ENCODE measurements around the gene SLC44A4.

The SLC44A4 gene

DNA sequence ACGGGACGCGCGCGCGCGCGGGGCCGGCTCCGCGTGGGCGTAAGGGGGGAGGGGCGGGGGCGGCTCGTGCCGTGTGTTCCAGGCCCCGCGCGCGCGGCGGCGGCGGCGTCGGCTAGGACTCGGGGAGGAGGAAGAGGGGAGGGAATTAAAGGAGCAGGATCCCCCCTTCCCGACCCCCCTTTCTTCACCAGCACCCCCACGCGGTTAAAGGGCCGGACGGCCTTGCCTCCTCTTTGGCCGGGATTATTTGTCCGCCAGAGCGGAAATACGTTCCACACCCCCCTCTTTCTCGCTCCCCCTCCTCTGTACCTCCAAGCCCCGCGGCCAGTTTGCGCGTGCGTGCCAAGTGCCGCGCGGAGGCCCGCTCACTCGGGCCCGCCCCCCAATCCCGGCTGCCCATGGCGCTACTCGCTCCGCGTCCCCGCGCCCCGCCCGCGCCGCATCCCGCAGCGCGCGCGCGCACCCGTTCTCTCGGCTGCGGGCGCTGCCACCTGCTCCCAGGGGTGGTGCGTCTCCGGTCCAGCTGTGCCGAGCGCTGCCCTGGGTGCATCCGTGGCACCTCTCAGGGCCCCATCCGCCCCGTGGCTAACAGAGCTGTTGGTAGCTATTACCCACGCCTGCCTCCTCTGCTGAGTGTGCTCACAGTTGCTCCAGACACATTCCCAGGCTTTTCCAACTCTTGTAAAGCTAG lies 23.3 kb upstream of the SLC44A4 start, which contains the start of gene ZBTB12:
Gene ZBTB12, minus strand, starts transcription at position 134 of the 691 bp plus-strand sequence. CDS start 781 bp downstream, outside the sequence.
- FAIRE-seq (peak; percentile 80), DNase-seq (ENCODE audit: extremely low spot score, insufficient read length, low read depth) (peak; percentile 81)

DNA sequence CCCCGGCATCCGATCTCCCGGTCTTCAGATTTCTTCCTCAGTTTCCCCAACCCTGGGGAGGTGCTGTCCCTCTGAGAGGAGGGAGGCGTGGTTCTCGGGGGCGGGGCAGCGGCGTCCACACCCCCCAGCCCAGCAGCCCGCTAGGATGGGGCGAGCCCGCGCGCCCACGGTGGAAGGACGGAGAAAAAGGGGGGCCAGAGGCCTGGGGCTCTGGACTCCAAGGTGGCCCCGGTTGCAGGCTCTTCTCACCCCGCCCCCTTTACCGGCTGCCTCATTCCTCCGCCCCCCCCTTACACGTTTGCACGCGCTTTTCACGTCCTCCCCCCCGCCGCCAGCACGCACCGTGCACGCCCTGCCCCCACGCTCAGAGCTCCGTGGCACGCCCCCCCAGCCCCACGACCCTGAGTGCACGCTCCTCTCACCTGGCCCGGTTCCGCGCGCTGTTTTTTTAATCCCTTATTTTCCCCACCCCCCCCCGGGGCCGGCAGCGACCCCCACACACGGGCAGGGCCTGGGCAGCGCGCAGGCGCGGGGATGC lies 22.7 kb upstream of the SLC44A4 start:
- FAIRE-seq: no peak
- no peak for DNase-seq (ENCODE audit: extremely low spot score, insufficient read length, low read depth)

DNA sequence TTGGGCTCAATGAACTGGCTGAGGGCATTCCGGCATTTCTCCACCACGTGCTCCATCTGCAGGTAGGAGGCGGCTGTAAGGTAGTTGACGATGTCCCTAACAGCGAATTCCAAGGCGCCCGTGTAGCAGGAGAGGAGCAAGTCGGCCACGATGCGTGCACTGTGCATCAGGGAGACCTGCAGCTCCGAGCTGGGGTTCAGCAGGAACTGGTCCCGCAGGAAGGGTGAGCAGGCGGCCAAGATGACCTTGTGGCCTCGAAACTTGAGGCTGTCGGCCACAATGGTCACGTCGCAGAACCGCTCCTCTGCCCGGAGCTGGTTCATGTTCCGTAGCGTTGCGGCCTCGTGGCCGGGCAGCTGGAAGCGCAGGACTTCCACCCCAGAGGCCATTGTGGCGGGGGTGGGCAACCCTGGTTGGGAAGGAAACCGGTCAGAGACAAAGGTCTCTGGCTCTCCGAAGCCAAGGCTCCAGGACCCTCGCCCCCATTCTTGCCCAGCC lies 22.2 kb upstream of the SLC44A4 start:
- DNase-seq (ENCODE audit: extremely low spot score, insufficient read length, low read depth): no peak
- FAIRE-seq: no peak

DNA sequence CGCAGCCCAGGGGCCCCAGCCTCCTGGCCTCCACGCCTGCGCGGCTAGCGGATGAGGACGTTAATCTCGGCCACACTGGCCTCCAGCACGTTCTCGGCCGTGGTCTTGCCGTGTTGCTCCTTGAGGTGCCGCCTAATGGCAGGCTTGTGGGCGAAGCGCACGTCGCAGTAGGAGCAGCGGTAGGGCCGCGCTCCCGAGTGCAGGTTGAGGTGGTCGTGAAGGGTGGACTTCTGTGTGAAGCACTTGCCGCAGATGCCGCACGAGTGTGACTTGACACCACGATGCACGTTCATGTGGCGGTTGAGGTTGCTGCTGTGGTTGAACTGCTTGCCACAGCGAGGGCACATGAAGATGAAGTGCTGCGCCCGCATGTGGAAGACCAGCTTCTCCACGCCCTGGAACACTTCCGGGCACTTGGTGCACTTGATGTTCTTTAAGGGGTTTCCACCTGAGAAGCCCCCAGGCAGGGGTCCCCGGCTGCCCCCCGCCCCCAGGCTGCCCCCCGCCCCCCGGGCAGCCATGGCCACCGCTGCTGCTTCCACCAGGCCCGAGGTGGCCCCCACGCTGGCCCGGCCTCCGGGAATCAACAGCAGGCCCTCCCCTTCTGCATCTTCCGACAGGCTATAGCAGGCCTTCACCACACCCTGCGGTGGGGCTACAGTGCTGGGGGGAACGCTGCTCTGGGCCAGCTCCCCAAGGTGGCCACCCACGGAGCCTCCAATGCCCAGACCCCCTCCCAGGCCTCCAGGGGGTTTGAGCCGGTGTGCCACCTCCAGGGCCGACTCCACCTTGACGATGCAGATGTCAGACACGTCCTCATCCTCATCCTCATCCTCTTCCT lies 21.3 kb upstream of the SLC44A4 start:
- no peak for FAIRE-seq
- no peak for DNase-seq (ENCODE audit: extremely low spot score, insufficient read length, low read depth)

DNA sequence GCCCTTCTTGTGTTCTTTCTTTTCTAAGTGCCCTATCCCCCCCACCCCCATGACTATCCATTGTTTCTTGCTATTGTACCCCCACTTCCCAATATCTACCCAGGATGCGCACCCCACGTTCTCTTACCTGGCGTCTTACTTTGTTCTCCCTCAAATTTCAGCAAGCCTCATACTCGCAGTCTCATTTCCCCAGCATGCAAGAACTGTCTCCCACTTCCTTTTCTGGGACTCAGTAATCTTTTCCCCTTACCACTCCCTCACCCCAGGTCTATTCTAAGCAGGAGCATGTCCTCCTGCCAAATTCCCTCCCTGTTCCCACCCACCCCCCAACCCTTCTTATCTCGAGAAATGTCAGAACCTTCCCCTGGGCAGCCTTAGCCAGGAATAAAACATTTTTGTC lies 20.4 kb upstream of the SLC44A4 start:
- FAIRE-seq (no peak), DNase-seq (ENCODE audit: extremely low spot score, insufficient read length, low read depth) (no peak)

DNA sequence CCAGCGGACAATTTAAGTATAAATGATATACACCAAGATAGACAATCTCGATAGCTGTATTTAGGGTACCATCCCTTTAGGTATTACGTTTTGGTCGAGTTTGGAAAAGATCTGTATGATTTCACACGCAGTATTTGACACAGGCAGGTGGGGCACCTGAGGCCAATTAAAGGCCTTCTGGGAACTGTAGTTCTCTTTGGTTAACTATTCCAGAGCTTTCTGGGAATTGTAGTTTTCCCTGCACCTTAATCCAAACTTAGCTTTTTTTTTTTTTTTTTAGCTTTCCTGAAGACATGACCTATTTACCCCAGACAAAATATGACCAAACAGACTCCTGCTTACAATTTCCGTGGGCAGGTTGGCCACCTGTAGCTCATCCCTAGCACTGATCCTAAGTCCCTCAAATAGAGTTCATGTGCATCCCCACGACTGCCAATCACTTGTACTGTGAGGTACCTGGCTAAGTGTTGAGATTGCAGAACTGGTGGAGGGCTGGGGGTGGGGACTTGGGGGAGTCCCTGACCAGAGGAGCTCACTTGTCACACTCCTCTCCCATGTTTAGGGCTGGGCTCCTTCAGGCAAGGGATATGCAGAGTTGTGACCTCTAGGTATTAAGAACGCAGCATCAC lies 19.7 kb upstream of the SLC44A4 start:
- FAIRE-seq (peak; percentile 65), DNase-seq (ENCODE audit: extremely low spot score, insufficient read length, low read depth) (no peak)

DNA sequence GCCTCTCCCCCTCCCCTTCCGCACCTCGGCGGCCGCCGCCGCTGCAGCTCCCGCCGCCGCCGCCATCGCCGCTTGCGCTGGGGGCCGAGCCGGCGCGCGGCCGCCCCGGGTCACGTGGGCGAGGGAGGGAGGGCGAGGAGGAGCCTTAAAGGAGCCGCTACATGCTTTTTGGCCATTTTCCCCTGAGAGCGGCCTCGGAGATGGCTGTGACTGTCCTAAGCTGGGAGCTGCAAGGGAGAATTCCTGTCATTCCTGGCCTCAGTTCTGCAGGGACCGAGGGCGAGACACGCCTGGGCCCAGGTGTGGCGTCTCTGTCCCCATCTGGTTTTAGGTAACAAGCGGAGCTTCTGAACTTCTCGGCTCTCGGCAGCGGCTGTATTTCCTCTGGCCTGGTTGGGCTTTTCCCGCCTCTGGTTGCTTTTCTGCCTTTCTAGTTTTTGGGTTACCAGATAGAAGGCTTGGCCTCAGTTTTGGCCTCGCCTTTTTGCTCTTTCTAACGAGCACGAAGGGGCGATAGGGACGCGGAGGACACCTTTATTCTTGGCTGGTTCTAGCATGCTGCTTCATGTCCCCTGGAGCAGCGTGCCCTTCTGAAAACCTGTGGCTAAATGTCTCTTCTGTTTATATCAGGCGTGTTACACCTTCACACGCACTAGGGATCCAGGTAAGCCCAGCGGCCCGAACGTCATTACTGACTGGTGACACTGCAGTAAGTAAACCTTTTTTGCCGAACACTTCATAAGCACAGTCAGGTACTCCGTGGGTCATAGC lies 19.0 kb upstream of the SLC44A4 start, which contains the start of gene EHMT2:
Gene EHMT2, minus strand, starts transcription at position 87 of the 771 bp plus-strand sequence. Its CDS starts 21 bp downstream, at position 66.
- DNase-seq (ENCODE audit: extremely low spot score, insufficient read length, low read depth) (peak; percentile 78), FAIRE-seq (peak; percentile 90)

DNA sequence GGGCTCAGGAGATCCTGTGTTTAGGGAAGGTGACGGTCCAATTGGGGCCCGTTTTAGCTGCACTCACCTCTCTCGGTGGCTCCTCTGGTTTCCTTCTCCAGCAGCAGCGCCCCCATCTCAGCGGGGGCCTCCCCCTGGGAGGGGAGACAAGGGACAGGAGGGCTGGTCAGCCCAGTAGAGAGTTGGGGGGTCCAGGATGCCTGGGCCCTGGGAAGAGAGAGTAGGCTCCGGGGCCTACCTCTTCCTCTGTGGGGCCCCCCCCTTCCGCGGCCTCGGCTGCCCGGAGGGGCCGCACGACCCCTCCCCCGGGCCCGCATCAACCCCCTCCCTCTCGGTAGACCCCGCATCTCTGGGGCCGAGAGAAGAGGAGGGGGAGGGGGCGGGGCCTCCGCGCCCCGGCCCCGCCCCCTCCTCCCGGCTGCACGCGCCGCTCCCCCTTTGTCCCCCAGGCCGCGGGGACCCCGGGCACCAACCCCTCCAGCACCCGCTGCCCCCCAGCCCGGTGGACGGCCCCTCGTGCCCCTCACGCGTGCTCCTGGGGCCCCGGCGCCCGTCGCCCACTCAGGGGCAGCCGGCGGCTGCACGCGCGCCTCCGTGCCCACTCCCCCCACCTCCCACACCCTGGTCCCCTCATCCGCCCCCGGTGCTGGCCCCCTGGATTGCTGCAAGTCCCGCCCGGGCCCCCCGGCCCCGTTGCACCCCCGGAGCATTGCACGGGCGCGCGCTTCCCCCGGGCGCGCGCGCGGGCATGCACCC lies 18.2 kb upstream of the SLC44A4 start:
- no peak for DNase-seq (ENCODE audit: extremely low spot score, insufficient read length, low read depth)
- FAIRE-seq: no peak

DNA sequence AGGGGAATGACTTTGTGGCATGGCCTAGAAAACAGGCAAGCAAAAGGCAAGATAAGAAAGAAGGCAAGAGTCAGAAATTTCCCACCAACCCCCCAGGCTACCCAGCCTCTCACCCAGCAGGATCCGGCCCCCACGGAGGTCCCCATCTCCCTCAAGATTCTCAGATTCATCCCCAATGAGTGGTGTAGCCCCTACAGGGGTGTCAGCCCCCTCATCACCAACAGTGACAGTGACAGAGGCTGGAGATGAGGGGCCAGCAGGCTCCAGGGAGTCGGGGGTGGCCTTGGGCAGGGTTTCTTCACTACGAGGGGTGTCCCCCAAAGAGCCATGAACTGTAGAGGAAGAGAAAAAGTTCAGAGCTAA lies 17.7 kb upstream of the SLC44A4 start:
- no peak for FAIRE-seq
- DNase-seq (ENCODE audit: extremely low spot score, insufficient read length, low read depth): no peak

DNA sequence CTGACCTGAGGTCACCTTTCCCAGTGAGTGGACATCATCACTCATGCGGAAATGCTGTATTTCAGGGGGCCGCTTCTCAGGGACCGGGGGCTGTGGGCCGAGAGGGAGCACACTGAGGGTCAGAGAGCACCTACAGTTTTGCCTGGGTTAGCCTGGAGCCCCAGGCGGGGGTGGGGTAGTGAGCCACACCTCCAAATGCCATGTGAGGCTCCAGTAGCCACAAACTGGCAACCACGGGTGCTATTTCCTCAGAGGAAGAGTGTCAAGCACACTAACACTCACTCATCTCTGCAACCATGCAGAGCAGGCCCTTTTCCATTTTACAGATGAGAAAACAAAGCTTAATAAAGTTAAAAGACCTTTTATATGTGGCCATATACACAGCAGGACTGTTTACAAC lies 14.0 kb upstream of the SLC44A4 start:
- no peak for DNase-seq (ENCODE audit: extremely low spot score, insufficient read length, low read depth)
- FAIRE-seq: no peak

DNA sequence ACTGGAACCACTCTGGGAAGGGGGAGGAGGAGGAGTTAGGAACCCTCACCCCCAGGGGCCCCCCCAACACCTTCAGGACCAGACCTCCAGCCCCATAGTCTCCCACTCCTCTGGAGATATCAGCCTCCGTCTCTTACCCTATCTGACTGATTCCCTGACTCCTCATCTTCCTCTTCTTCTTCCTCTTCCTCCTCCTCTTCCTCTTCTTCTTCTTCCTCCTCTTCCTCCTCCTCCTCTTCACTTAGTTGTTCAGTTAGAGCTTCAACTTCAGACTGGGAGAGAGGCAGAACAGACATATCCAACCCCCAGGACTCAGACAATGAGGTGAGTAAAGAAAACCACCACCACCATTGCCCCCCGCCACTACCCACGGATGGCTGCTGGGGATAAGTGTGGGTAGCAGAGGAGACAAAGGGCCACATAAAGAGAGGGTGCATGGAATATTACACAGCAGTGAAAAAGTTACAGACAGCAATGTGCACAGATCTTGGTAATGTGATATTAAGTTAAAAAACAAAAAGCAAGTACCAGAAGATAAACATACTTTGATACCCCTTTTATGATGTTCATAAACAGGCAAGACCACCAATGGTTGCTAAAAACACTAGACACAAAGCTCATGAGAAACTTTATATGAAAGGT lies 10.7 kb upstream of the SLC44A4 start:
- no peak for FAIRE-seq

DNA sequence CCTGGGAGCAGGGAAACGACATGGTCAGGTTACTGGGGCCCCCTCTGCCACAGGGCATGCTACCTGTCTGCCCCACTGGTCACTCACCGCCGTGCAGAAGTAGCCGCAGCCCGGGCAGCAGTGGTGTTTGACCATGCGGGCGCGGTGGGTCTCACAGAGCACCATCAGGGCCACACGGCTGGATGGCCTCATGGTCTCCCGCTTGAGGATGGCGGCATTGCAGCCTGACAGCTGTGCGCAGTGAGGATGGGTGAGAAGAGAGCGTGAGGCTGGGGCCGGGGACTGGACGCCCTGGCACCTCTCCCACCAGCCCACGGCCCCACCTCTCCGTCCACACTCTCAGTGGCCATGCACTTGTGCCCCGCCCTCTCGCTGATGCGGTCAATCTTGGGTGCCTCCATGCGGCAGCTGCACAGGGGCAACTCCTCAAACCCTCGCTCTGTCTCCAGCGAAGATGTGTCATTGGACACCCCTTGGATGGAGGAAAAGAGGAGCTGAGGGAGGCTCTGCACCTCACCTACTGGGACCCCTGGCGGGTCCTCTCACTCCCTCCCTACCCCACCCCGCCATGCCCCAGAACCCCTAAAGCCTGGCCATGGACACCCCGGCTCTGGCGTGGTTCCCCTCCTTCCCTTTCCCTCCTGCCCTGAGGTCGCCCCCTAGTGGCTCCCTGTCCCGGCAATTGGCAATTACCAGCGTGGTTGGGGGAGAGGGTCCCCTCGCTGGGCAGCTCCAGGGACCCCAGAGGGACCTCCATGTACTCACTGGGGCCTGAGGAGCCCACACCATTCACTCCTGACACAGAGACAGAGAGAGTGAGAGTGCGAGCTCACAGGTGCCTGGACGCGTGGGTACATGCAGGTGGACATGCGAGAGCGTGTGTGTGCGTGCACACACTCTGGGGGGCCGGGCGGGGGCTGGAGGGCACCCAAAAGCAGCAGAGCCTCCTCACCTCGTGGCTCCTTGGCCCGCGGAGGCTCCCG lies 9.8 kb upstream of the SLC44A4 start:
- no peak for DNase-seq (ENCODE audit: extremely low spot score, insufficient read length, low read depth)
- peak; percentile 36 for FAIRE-seq

More for the DNA sequence above, 10.7 kb upstream of the SLC44A4 start:
- DNase-seq (ENCODE audit: extremely low spot score, insufficient read length, low read depth): no peak

DNA sequence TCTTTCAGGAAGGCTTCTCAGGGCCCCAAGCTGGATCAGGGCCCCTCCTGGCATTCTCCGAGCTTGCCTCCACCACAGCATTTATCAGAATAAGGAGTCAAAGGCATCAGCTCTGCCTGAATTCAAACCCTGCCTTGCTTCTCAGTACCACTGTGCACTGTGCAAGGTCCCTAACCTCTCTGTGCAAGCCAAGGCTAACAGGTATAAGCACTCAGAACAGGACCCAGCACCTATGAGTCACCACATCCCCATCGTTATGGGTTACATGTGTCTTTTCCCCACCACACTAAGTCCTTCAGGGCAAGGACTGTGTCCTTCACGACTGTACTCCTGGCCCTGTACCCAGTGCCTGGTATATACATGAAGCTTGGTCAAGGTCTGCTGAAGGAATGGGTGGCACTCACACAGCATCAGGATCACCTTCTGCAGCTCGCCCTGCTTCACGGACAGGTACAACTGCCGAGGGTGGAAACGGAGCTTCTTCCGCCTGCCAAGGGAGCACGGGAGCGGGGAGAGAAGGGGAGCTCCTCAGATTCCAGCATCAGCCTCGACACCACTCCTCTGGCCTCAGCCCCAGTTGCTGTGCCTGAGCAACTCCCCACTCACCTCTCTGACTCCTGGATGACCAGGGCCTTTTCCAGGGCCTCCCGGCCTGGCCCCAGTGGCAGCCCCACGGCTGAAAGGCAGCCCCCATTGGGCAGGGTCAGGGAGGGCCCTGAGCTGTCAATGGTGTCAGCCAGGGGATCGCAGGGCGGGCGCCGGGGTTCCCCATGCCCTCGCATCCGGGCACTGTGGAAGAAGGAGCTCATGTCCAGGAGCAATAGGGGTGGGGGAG lies 8.6 kb upstream of the SLC44A4 start:
- no peak for FAIRE-seq
- no peak for DNase-seq (ENCODE audit: extremely low spot score, insufficient read length, low read depth)

DNA sequence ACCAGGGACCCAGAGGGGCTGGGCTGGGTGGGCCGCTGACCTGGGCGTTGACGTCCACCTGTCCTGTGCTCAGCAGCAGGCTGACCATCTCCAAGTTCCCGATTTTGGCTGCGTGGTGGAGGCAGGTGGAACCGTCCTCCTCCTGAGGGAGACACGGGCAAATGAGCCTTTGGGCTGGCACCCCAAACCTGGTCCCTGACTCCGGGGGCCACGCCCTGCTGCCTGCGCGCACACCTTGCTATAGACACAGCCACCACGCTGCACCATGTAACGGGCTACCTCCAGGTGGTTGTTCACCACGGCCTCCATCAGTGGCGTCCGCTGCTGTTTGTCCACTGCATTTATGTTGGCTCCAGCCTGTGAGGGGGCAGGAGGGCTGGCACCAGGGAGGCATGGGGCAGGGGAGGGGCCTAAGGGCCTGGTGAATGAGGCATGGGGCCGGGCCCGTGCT lies 7.8 kb upstream of the SLC44A4 start:
- DNase-seq (ENCODE audit: extremely low spot score, insufficient read length, low read depth) (no peak), FAIRE-seq (no peak)

DNA sequence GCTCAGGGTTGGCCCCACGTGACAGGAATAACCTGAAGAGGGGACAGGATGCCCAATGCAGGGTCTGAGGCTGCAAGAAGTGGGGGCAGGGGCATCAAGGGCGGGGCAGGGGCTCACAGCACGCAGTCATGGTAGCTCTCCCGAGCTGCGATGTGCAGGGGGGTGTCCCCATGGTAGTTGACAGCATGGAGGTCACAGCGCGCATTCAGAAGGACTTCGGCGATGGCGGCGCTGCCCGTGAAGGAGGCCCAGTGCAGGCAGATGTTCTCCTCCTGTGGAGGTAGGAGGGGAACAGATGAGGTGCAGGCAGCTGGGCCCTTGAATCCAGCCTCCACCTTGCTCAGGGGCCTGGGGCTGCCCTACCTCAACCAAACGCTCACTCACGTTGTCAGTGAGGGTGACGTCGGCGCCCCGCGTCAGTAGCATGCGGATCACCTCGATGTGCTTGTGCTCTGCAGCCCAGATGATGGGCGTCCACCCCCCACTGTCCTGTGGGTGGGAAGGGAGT lies 5.8 kb upstream of the SLC44A4 start:
- FAIRE-seq (no peak), DNase-seq (ENCODE audit: extremely low spot score, insufficient read length, low read depth) (no peak)

DNA sequence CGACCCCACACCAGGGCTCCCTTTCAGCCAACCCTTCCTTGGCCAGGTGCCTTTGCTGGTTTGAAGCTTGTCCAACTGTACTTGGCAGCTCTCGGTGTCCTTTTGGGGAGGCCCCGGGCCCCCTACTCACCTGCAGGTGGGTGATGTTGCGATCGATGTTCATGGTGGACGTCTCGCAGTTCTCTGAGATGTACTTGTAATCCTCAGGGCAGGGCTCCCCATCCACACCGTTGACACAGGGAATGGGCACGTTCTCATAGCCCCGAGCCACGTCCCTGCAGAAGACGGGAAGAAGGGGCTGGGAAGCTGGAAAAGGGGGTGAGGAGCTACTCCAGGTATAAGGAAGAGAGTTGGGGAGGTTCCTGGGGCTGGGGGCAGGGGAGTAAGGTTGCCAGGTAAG lies 4.9 kb upstream of the SLC44A4 start:
- no peak for FAIRE-seq
- DNase-seq (ENCODE audit: extremely low spot score, insufficient read length, low read depth): no peak

Measured in GM18507 (cell line).